ENCODE measurements around the gene IRF2.
A peak's percentile ranks its signal among the peaks of the same experiment; 100 is the strongest.

The IRF2 gene

GRCh38 chr4:184474263-184475095 is at the start of gene IRF2:
Gene IRF2 (minus strand): TSS chr4:184474550. CDS start chr4:184429064, 45,486 bp downstream.
- DNase-seq (ENCODE audit: low spot score), result peak; percentile 96

GRCh38 chr4:184515606-184516005 is 41.3 kb upstream of the IRF2 start:
- no peak for DNase-seq (ENCODE audit: low spot score)

GRCh38 chr4:184514121-184514988 is 40.0 kb upstream of the IRF2 start:
- no peak for DNase-seq (ENCODE audit: low spot score)

- no peak for DNase-seq (ENCODE audit: low spot score)
Observed at GRCh38 chr4:184513802-184514120, 39.4 kb upstream of the IRF2 start.

- no peak for DNase-seq (ENCODE audit: low spot score)
Observed at GRCh38 chr4:184511156-184511555, 36.8 kb upstream of the IRF2 start.

GRCh38 chr4:184510401-184510800 is 36.1 kb upstream of the IRF2 start:
- DNase-seq (ENCODE audit: low spot score), result no peak

GRCh38 chr4:184506527-184507121 is 32.3 kb upstream of the IRF2 start:
- no peak for DNase-seq (ENCODE audit: low spot score)

GRCh38 chr4:184504385-184504784 is 30.0 kb upstream of the IRF2 start:
- no peak for DNase-seq (ENCODE audit: low spot score)

GRCh38 chr4:184503869-184504300 is 29.5 kb upstream of the IRF2 start:
- DNase-seq (ENCODE audit: low spot score), result no peak

GRCh38 chr4:184500748-184501589 is 26.6 kb upstream of the IRF2 start:
- DNase-seq (ENCODE audit: low spot score), result no peak

- DNase-seq (ENCODE audit: low spot score), result no peak
Observed at GRCh38 chr4:184499996-184500395, 25.6 kb upstream of the IRF2 start.

GRCh38 chr4:184498598-184498997 is 24.2 kb upstream of the IRF2 start:
- DNase-seq (ENCODE audit: low spot score), result no peak

- no peak for DNase-seq (ENCODE audit: low spot score)
Observed at GRCh38 chr4:184489771-184490170, 15.4 kb upstream of the IRF2 start.

GRCh38 chr4:184487503-184487902 is 13.2 kb upstream of the IRF2 start:
- DNase-seq (ENCODE audit: low spot score), result no peak

GRCh38 chr4:184485279-184485678 is 10.9 kb upstream of the IRF2 start:
- DNase-seq (ENCODE audit: low spot score), result no peak

- DNase-seq (ENCODE audit: low spot score), result no peak
Observed at GRCh38 chr4:184481544-184481943, 7.2 kb upstream of the IRF2 start.

- DNase-seq (ENCODE audit: low spot score), result no peak
Observed at GRCh38 chr4:184479516-184479950, 5.2 kb upstream of the IRF2 start.

- no peak for DNase-seq (ENCODE audit: low spot score)
Observed at GRCh38 chr4:184477201-184477999, 3.0 kb upstream of the IRF2 start.

GRCh38 chr4:184476695-184477094 is 2.3 kb upstream of the IRF2 start:
- DNase-seq (ENCODE audit: low spot score), result no peak

GRCh38 chr4:184475498-184475897 is 1.1 kb upstream of the IRF2 start:
- DNase-seq (ENCODE audit: low spot score), result no peak

- peak; percentile 64 for DNase-seq (ENCODE audit: low spot score)
Observed at GRCh38 chr4:184475096-184475461, 729 bp upstream of the IRF2 start.
